ENCODE results near the gene ST7L.

The ST7L gene

GRCh38 chr1:112530832-112531231, 88.1 kb downstream of the ST7L start:
- H3K4me3 ChIP-seq (ENCODE audit: low read depth, low read length), result no peak overlapping the region
- POLR2A ChIA-PET, result no interaction called here
- no peak for TF ChIP-seq CTCF (IDR thresholded peaks at IDR 0.05; ENCODE audit: insufficient read depth, low read length, missing control alignments)
- CTCF ChIA-PET, result interaction anchor here (3.5 kb wide), 1 partner anchor 8 kb away, joined by 14 read pairs; no protein-coding TSS in a partner anchor
- DNase-seq (ENCODE audit: low read depth, low spot score), result no peak

GRCh38 chr1:112529301-112529700, 89.6 kb downstream of the ST7L start:
- DNase-seq (ENCODE audit: low read depth, low spot score), result no peak
- POLR2A ChIA-PET, result interaction anchor here (0.8 to 1.6 kb wide), 2 partner anchors 14 to 15 kb away, joined by 3 to 8 read pairs; no protein-coding TSS in a partner anchor
- H3K4me3 ChIP-seq (ENCODE audit: low read depth, low read length), result no peak overlapping the region
- CTCF ChIA-PET, result interaction anchor here (0.9 to 3.5 kb wide), 6 partner anchors 9 to 138 kb away, joined by 4 to 14 read pairs (median 4); no protein-coding TSS in a partner anchor
- TF ChIP-seq CTCF (IDR thresholded peaks at IDR 0.05; ENCODE audit: insufficient read depth, low read length, missing control alignments), result no peak

GRCh38 chr1:112528076-112528475, 90.9 kb downstream of the ST7L start:
- no peak for DNase-seq (ENCODE audit: low read depth, low spot score)
- ChIA-PET POLR2A (interaction anchor here (0.8 to 1.6 kb wide), 3 partner anchors 16 to 177 kb away, joined by 3 to 8 read pairs (median 4); no protein-coding TSS in a partner anchor), CTCF (interaction anchor here (1.3 to 3.6 kb wide), 6 partner anchors 10 to 145 kb away, joined by 4 to 14 read pairs (median 8); no protein-coding TSS in a partner anchor)
- no peak overlapping the region for H3K4me3 ChIP-seq (ENCODE audit: low read depth, low read length)
- TF ChIP-seq CTCF (IDR thresholded peaks at IDR 0.05; ENCODE audit: insufficient read depth, low read length, missing control alignments), result no peak

- no peak for DNase-seq (ENCODE audit: low read depth, low spot score)
- no peak for TF ChIP-seq CTCF (IDR thresholded peaks at IDR 0.05; ENCODE audit: insufficient read depth, low read length, missing control alignments)
- no peak overlapping the region for H3K4me3 ChIP-seq (ENCODE audit: low read depth, low read length)
- ChIA-PET POLR2A (interaction anchor here (0.7 to 0.8 kb wide), 2 partner anchors 19 to 174 kb away, joined by 3 to 4 read pairs; no protein-coding TSS in a partner anchor), CTCF (interaction anchor here (0.7 to 3.6 kb wide), 8 partner anchors 11 to 188 kb away, joined by 3 to 14 read pairs (median 6); partner anchors contain the start of gene PPM1J)
These were observed 91.5 kb downstream of the ST7L start for GRCh38 chr1:112527266-112528010.

GRCh38 chr1:112524986-112525385, 94.0 kb downstream of the ST7L start:
- CTCF ChIA-PET, result interaction anchor here (1.1 to 3.5 kb wide), 3 partner anchors 9 to 89 kb away, joined by 3 to 12 read pairs (median 4); no protein-coding TSS in a partner anchor

More at GRCh38 chr1:112524986-112525385, 94.0 kb downstream of the ST7L start:
- POLR2A ChIA-PET, result no interaction called here
- no peak overlapping the region for H3K4me3 ChIP-seq (ENCODE audit: low read depth, low read length)
- TF ChIP-seq CTCF (IDR thresholded peaks at IDR 0.05; ENCODE audit: insufficient read depth, low read length, missing control alignments), result no peak
- no peak for DNase-seq (ENCODE audit: low read depth, low spot score)
